Measurements from ENCODE around the gene MAPK10. TPM values are rescaled to one million over a fixed set of nuclear protein-coding genes. Genes with fewer than 3 reads are reported as not detected.

Gene MAPK10
- total and polyA plus RNA-seq, 2 experiments from 2014 or later: 3.6 to 8.1 TPM

DNA sequence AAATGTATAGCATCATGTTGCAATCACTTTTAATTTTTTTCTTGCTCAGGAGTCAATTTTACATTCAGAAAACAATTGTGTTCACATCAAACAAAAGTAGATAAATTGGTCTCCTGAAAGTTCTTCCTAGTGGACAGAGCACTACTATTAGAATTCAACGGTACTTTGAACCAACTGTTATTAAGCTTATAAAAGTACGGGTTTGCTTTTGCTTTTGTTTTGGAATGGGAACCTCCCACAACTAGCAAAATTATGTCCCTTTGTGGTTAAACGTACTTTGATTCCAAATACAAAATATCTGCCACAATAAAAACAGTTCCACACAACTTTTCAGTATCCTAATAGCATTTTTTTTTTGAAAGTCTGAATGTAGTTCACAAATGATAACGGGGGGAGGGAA is 8.6 kb upstream of the MAPK10 start (continued):
- TF ChIP-seq, protein P1, sequence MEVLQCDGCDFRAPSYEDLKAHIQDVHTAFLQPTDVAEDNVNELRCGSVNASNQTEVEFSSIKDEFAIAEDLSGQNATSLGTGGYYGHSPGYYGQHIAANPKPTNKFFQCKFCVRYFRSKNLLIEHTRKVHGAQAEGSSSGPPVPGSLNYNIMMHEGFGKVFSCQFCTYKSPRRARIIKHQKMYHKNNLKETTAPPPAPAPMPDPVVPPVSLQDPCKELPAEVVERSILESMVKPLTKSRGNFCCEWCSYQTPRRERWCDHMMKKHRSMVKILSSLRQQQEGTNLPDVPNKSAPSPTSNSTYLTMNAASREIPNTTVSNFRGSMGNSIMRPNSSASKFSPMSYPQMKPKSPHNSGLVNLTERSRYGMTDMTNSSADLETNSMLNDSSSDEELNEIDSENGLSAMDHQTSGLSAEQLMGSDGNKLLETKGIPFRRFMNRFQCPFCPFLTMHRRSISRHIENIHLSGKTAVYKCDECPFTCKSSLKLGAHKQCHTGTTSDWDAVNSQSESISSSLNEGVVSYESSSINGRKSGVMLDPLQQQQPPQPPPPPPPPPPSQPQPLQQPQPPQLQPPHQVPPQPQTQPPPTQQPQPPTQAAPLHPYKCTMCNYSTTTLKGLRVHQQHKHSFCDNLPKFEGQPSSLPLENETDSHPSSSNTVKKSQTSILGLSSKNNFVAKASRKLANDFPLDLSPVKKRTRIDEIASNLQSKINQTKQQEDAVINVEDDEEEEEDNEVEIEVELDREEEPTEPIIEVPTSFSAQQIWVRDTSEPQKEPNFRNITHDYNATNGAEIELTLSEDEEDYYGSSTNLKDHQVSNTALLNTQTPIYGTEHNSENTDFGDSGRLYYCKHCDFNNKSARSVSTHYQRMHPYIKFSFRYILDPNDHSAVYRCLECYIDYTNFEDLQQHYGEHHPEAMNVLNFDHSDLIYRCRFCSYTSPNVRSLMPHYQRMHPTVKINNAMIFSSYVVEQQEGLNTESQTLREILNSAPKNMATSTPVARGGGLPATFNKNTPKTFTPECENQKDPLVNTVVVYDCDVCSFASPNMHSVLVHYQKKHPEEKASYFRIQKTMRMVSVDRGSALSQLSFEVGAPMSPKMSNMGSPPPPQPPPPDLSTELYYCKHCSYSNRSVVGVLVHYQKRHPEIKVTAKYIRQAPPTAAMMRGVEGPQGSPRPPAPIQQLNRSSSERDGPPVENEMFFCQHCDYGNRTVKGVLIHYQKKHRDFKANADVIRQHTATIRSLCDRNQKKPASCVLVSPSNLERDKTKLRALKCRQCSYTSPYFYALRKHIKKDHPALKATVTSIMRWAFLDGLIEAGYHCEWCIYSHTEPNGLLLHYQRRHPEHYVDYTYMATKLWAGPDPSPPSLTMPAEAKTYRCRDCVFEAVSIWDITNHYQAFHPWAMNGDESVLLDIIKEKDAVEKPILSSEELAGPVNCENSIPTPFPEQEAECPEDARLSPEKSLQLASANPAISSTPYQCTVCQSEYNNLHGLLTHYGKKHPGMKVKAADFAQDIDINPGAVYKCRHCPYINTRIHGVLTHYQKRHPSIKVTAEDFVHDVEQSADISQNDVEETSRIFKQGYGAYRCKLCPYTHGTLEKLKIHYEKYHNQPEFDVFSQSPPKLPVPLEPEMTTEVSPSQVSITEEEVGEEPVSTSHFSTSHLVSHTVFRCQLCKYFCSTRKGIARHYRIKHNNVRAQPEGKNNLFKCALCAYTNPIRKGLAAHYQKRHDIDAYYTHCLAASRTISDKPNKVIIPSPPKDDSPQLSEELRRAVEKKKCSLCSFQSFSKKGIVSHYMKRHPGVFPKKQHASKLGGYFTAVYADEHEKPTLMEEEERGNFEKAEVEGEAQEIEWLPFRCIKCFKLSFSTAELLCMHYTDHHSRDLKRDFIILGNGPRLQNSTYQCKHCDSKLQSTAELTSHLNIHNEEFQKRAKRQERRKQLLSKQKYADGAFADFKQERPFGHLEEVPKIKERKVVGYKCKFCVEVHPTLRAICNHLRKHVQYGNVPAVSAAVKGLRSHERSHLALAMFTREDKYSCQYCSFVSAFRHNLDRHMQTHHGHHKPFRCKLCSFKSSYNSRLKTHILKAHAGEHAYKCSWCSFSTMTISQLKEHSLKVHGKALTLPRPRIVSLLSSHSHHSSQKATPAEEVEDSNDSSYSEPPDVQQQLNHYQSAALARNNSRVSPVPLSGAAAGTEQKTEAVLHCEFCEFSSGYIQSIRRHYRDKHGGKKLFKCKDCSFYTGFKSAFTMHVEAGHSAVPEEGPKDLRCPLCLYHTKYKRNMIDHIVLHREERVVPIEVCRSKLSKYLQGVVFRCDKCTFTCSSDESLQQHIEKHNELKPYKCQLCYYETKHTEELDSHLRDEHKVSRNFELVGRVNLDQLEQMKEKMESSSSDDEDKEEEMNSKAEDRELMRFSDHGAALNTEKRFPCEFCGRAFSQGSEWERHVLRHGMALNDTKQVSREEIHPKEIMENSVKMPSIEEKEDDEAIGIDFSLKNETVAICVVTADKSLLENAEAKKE (CRISPR knock-in tag; IDR thresholded peaks at IDR 0.05): no peak
- TF ChIP-seq JUNB (IDR thresholded peaks at IDR 0.05; ENCODE audit: unreplicated experiment): no peak
- TF ChIP-seq EZH2 (IDR thresholded peaks at IDR 0.05; ENCODE audit: low read depth, unreplicated experiment): no peak
- TF ChIP-seq STAT1 (IDR thresholded peaks at IDR 0.05; ENCODE audit: unreplicated experiment): no peak
- no peak for TF ChIP-seq CREB1 (CRISPR knock-in tag; IDR thresholded peaks at IDR 0.05; ENCODE audit: low read depth)
- TF ChIP-seq POLR2AphosphoS5 (IDR thresholded peaks at IDR 0.05; ENCODE audit: low read depth): no peak
- TF ChIP-seq, protein P2, sequence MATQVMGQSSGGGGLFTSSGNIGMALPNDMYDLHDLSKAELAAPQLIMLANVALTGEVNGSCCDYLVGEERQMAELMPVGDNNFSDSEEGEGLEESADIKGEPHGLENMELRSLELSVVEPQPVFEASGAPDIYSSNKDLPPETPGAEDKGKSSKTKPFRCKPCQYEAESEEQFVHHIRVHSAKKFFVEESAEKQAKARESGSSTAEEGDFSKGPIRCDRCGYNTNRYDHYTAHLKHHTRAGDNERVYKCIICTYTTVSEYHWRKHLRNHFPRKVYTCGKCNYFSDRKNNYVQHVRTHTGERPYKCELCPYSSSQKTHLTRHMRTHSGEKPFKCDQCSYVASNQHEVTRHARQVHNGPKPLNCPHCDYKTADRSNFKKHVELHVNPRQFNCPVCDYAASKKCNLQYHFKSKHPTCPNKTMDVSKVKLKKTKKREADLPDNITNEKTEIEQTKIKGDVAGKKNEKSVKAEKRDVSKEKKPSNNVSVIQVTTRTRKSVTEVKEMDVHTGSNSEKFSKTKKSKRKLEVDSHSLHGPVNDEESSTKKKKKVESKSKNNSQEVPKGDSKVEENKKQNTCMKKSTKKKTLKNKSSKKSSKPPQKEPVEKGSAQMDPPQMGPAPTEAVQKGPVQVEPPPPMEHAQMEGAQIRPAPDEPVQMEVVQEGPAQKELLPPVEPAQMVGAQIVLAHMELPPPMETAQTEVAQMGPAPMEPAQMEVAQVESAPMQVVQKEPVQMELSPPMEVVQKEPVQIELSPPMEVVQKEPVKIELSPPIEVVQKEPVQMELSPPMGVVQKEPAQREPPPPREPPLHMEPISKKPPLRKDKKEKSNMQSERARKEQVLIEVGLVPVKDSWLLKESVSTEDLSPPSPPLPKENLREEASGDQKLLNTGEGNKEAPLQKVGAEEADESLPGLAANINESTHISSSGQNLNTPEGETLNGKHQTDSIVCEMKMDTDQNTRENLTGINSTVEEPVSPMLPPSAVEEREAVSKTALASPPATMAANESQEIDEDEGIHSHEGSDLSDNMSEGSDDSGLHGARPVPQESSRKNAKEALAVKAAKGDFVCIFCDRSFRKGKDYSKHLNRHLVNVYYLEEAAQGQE (IDR thresholded peaks at IDR 0.05; ENCODE audit: unreplicated experiment): no peak
- TF ChIP-seq EZH2phosphoT487 (IDR thresholded peaks at IDR 0.05; ENCODE audit: unreplicated experiment): no peak

All from GM23338 (cell line).